ENCODE measurements around the gene PTCH2.
"Not testable (repeated sequence)": the region's sequence is repeated elsewhere in the genome, so short reads cannot be mapped to it uniquely, and the experiment has no call there.

The PTCH2 gene

DNA sequence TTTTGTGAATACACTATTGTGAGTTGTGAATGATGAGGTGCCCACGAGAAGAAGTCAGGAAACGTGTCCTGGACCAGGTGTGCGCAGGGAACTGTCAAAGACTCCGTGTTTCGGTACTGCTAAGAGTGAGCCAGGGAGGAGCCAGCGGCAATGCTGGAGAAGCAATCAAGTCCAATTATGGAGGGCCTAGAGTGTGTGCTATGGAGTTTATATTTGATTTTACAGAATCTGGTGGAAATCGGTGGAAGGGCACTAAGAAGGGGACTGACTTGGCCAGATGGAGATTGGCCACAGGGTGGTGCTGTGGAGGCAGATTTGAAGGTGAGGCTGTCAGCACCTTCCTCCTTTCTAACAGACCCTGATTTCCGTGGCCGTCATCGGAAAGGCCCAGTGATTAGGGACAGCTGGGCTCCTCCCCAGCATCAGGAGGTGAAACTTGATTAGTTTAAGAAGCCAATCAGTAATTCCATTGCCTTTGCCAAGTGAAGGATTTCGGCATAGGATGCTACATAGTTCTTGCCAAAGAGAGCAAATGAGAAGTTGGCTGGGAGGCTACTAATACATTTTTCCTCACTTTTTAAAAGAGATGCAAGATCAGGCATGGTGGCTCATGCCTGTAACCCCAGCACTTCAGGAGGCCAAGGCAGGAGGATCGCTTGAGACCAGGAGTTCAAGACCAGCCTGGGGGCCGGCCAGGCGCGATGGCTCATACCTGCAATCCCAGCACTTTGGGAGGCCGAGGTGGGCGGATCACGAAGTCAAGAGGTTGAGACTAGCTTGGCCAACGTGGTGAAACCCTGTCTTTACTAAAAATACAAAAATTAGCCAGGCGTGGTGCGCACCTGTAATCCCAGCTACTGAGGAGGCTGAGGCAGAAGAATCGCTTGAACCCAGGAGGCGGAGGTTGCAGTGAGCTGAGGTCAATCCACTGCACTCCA lies 7.0 kb downstream of the PTCH2 start:
- peak; percentile 70 for DNase-seq

DNA sequence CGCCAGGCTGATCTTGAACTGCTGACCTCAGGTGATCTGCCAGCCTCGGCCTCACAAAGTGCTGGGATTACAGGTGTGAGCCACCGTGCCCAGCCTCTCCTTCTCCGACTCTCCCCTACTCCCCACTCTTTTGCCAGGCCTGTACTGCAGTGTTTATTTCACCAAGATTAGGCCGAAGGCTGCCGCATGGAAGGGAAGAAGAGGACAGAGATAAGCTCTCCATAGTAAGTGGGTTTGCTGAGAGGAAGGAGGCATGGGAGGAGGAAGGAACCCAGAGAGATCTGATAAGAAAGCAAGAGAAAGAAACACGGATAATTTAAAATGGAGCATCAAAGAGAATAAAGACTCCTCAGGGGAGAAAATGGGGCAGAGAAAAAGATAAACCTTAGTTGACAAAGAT lies 8.7 kb downstream of the PTCH2 start:
- no peak for DNase-seq

DNA sequence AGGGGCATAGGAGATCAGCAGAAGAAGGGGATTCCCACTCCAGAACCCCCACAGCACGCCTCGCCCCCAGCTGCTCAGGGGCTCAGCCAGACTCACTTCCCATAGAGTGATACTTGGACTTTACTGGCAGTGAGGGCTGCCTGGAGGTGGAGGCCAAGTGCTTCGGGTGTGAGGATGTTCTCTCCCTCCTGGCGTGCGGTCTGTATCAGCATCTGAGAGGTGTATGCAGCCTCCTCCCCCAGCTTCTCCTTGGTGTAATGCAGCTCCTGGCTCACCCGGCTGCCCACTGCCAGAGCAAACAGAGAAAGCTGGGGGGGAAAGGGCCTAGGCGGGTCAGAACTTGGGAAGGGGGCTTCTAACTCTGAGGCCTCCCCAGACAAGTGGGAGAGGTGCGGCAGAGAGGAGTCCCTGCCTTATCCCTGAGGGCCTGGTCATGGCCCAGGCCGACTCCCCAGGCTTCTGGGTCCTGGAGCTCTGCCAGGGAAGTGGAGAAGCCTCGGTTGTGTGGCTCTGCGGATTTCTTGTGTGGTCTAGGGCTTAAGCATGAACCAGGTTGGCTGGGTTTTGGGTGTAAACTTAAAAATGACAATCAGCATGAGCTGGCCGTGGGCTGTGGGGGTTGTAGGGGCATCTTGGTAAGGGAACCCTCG lies 10.9 kb downstream of the PTCH2 start:
- DNase-seq, result no peak

DNA sequence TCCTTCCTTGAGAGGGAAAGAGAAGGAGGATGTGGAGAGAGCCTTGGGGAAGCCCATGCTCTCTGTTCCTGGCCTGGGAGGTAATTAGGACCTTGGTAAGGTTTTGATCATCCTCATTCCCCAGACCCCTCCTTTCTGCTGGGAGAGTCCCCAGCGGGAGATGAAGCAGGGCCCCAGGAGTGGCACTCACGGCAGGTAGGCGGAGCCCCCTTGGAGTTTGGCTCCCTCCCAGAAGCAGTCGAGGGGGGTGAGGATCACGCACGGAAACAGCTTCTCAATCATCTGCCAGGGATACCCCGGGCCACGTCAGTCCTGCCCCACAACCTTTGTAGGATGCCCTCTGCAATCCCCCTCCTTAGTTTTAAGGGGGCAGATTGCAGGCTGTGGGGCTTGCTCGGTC lies 11.5 kb downstream of the PTCH2 start:
- no peak for DNase-seq

DNA sequence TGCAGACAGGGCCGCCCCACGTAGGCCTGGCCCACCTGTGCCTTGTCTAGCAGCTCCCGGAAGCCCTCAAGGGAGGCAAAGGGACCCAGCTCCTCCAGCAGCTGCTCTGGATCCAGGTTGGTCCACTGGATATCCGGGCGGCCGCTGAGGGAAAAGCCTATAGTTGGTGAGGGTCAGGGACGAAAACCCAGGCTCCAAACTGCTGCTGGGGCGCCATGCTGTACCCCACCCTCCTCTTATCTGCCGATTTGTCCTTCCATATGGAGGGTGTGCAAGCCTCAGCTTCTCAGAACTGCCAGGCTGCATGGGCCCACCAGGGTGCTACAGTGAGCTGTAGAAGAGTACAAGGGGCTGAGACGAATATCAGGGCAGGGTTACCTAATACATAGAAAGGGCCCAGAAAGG lies 12.2 kb downstream of the PTCH2 start:
- no peak for DNase-seq

DNA sequence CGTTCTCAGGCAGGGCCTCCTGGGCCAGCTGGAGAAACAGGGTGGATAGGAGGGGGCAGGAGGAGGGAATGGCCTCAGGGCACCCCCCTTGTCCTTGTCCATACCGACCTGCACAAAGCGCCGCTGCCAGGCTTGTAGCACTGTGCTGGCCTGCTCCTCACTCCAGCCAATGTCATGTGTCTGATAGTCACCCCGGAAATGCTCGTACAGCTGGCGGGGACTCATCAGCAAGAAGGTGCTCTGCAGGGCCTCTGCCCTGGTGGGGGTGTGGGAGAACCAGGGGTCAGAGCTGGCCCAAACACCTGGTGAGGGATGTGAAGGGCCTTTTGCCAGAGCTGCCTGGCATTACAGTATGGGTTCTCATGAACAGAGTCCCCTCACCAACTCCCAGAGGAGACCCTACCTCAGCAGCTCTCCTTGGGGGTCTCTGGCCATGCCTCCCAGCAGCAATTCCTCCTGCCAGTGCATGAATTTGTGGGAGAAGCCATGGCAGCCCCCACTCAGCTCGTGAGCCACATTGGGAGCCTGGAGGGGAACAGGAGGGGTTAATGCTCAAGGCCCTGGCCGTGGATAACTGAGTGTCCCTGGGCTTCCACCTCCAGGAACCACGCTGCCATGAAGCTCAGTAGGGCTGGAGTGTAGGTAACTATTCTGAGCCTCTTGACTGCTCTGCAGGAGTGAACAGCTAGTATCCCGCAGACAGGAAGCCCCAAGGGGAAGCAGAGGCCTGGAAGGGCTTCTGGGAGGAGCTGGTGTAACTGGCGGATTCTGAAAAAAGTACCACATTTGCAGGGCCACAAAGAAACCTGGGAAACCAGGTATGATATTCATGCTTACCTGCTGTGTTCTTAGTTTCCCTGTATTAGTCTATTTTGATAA lies 13.3 kb downstream of the PTCH2 start:
- DNase-seq, result no peak

DNA sequence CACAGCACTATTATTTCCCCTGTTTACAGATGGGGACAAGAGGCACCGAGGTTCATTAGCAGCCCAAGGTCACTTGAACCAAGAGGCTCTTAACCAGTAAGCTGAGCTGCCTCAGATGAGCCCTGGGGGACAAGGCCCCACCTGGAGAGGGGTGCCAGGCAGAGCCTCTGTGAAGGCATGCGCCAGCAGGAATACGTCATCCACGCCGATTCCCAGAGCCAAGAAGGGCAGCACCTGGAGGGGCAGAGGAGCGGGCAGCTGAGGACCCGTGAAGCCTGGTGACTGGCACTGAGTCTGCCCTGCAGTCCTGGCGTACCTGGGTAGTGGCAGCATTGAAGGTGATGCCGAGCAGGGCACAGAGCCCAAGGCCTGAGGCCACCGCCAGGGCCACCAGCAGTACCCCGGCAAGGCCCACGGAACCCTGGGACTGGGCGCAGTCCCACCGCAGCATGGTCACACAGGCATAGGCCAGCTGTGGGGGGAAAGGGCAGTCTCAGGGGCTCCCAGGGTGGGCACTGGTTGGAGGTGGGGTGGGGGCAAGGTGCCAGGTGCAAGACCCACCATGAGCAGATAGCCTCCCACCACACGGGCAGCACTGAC lies 14.1 kb downstream of the PTCH2 start:
- no peak for DNase-seq

DNA sequence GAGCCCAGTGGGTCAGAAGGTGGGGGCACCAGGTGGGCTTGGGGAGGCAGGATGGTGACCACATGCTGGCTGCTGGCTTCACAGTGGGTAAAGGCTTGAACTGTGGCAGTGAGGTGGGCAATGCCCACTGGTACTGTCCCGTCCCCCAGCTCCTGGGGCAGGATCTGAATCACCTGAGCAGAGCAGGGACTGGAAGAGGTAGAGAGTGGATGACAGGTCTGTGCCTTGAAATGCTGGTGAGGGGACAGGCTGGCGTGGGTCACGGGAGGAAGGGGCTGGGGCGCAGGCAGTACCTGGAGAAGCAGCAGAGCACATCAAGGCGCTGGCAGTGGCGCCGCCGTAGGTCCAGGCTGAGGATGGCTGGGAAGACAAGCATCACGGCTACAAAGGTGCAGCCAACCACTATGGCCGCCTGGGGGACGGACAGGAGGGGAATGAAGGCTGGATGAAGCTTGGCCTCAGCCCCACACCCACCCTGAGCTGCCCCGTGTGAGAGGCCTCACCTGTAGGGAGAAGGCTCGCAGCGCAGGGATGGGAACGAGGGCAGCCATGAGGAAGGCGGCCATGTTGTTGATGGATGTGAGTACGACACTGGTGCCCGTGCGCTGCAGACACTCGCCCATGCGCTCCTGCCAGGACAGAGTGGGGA lies 14.9 kb downstream of the PTCH2 start:
- DNase-seq, result no peak

DNA sequence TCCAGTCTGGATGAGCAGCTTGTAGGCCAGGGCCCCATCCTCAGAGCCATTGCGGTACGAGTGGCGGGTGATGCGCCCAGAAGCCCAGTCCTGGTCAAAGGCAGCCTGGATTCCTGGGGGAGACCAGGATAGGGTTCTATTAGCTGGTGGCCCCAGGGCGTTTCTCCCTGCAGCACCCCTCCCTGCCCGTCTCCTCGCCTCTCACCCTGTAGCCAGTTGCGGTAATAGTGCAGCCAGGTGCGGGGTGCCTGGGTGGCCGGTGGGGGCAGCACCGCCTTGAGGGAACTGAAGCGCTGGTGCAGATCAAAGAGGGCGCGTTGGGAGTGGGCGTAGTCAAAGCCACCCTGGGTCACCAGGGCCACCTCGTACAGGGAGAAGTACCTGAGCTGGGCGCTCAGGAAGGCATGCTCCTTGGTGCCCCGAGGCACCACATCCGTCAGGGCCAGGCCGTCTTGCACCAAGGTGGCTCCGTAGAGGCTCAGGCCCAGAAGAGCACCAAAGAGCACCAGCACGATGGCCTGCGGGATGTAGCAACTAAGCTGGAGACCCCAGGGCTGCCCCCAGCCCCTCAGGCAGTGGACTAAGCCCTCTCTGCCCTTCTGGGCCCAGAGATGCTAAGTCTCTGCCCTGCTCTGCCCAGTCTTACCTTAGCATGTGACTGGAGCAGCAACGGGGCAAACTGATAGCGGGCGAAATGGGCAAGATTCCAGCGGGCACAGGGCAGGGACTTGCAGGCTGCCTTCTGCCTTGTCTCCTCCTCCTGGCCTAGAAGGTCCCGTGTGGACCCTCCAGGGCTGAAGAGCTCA lies 15.7 kb downstream of the PTCH2 start:
- DNase-seq, result no peak

DNA sequence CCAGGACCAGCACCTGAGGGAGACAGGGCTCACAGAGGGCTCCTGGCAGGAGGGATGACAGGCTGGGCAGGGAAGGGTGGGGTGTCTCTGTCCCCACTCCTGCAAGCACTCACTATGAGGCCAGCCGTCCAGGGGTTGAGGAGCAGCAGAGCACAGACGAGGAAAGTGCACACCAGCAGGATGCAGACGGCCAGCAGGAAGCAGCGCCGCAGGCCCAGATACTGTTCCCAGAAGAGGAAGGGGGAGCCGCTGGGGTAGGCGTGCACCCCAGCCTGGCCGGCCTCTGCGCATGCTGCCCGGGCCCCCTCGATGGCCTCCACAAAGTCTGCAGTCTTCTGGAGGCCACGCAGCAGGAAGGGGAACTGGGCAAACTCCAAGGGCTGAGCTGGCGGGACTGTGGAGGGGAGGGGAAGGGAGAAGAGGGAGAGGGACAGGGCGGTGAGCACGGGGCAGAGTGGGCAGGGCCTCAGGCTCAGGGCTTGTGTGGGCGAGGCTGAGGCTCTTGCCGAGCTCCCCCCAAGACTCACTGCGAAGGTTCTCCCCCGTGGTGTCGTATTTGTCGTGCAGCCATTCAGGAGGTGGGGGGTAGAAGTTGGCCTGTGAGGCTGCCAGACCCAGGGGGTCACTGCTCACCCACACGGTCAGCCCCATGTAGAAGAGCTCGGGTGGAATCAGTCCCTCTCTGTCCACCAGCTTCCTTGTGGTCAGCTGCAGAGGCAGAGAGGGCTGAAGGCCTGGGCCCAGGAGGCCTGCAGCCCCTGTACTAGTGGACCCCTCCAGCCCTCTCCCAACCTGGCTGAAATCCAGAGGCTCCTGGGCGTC lies 16.5 kb downstream of the PTCH2 start:
- DNase-seq, result no peak

DNA sequence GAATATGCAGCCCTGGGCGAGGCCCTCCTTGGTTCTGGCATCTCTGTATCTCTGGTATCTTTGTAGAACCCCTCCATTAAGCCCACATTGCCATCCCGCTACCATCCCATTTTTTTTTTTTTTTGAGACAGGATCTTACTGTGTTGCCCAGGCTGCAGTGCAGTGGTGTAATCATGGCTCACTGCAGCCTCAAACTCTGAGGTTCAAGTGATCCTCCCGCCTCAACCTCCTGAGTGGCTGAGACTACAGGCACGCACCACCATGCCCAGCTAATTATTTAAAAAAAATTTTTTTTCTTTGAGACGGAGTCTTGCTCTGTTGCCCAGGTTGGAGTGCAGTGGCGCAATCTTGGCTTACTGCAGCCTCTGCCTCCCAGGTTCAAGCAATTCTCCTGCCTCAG lies 18.7 kb downstream of the PTCH2 start:
- DNase-seq, result not testable (repeated sequence)

DNA sequence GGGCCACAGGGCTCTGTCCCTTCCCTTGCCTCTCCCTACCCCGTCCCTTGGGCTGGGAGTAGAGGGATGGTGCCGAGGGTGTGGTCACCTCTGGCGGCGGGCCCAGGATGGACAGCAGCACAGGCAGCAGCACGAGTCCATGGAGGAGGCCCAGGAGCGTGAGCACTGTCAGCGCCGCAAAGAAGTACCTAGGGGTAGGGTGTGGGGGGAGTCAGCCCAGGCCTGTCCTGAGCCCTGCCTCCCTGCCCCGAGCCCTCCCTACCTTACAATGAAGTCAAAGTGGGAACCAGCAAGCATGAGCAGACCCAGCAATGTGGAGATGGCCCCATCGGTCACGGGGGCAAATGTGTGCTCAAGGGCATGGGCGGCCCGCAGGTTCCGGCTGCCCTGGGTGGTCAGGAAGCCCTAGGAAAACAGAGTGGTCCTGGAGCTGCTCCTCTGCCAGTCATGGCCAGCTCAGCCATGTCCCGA lies 20.0 kb downstream of the PTCH2 start:
- no peak for DNase-seq

DNA sequence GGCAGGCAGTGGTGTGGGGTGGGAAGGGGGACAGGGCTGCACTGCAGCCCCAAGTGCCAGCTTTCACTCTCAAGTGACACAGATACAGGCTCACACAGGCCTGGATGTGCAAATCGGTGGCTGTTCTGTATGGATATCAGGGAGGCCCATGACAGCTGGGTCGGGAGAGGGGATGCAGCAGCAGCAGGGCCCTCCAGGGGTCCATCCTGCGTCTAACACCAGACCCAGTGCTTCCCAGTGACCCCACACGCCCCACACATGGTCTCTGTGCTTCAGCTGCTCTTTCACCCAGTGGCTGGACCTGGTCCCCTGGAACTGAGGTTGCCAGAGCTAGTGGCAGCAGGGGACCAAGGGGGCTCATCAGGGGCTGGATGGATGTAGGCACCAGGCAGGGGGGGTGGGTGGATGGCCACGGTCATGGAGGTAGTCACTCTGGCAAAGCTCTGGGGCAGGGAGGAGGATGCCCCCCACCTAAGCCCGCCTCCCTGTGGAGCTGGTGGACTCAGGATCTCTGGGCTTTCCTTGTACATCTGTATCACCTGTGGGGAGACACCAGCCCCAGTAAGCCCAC lies 20.8 kb downstream of the PTCH2 start:
- DNase-seq, result no peak

DNA sequence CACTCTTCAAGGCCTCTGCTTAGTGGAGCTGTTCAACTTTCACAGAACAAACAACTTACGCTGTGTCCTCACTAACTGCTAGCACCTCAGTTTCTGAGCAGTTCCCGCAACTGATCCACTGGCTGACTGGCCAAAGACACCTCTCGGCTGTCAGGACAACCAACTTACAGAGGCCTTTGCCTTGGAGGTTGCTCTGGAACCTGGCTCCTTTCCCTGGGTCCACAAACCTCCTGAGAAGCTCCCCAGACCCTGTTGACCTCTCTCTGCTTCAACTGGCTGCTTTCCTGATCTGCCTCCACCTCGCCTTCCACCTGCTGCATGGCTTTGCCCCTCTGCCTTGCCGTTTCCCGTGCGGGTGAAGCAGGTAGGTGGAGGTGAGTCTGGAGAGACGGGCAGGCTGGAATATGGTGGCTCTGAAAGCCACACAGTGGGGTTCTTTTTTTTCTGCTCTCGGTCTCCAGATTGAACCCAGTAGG lies 21.8 kb downstream of the PTCH2 start:
- DNase-seq, result no peak

DNA sequence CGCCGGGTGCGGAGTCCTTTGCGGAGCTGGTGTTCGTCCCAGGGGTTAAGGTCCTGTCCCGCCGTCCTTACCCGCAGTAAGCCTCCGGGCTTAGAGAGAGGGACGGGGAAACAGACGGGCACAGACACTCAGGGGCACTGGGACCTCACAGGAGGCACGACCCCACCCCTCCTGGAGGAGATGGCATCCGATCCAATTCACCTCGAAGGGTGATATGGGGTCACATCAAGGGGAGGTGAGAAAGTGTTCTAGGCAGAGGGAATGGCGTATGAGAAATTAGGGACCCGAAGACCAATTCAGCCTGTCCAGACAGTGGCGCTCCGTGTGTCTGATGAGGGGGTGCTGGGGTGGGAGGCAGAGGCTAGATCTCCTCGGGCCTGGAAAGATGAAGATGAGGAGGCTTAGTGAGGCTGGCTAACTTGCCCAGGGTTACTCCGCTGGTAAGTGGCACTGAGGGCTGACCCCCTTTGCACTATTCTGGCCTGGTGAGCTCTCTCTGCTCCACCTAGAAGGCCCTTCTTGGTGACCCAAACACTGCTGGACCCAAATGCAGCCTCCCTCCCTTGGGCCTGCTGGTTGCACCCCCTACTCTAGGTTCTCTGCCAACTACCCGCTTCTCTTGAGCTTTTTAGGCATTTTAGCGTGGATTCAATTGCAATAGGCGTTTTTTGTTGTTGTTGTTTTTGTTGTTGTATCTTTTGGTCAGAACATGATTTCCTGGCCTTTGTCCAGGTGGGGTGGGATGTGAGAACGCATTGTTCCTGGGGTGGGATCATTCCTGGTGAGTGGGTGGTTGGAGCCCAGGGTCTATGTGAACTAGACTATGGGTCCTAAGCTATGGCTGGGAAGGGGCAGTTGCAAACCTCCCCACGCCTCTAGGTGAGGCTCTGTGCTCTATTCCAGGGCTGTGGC lies 22.5 kb downstream of the PTCH2 start:
- DNase-seq, result no peak

DNA sequence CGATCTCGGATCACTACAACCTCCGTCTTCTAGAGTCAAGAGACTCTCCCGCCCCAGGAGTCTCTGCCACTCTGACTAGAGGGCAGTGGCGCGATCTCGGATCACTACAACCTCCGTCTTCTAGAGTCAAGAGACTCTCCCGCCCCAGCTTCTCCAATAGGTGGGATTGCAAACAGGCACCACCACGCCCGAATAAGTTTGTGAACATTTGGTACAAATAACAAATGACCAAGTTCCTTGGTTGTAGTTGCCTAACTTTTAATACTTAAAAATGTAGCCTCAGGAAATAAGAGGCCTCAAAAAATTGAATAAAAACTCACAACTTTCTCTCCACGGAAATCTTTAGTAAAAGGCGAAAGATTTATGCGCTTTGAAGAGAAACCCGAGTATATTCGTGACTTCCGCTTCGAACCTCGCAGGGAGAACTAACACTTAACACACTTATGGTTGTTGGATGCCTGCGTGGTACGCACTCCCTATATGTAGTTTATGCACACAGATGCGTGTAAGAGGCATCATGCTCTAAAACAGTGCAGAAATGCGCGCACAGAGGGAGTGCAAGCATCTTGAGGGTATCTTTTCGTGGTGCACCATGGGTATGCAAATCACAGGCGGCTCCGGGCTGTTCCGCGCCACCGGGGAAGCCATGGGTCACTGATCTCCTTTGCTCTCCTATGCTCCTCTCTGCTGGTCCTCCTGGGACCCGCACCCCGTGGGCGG lies 23.3 kb downstream of the PTCH2 start:
- no peak for DNase-seq

DNA sequence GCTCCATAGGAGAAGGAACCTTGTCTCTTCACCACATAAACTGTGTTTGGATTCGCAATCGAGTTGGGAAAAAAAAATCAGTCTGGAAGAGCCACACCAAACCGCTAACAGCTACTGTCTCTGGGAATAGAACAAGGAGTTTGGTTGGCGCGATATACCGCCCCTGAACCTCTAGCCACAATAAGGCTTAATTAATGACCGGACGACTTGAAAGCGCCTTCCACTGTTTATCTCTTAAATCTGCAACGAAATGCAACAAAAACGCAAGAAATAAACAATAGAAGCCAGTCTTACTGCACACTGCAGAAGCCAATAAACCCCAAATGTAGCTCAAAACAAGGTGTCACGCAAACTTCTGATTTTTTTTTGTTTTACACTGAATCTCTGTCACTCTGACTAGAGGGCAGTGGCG lies 23.9 kb downstream of the PTCH2 start:
- DNase-seq, result no peak
